K562 (cell line): ENCODE measurements around the gene ISG20L2. TPM values are rescaled to one million over a fixed set of nuclear protein-coding genes. Genes with fewer than 3 reads are reported as not detected.

Experiments
- ASH1L ChIP-seq: fragments of 450-650 bp; IDR thresholded peaks from 2 replicates; pipeline ENCODE4 v1.6.1; 2018; ENCODE audit warnings: borderline replicate concordance, mild to moderate bottlenecking, low read depth; ENCODE audit not compliant: partially characterized antibody
- CCAR2 ChIP-seq: fragments of 200-400 bp; formaldehyde crosslinking; IDR thresholded peaks from 2 replicates; pipeline ENCODE4 v1.6.1; 2017; ENCODE audit warnings: mild to moderate bottlenecking, low read depth, low read length
- ILK ChIP-seq: fragments of 450-650 bp; IDR thresholded peaks from 2 replicates; pipeline ENCODE4 v1.6.1; 2016; ENCODE audit warnings: missing genetic modification characterization, low read depth, mild to moderate bottlenecking, missing compliant biosample characterization, moderate library complexity, borderline replicate concordance
- KDM2B ChIP-seq: fragments of 250-450 bp; sonication (Bioruptor Pico); IDR thresholded peaks from 2 replicates; pipeline ENCODE4 v1.8.0; 2021; ENCODE audit warnings: mild to moderate bottlenecking, moderate library complexity
- L3MBTL2 ChIP-seq: fragments of 450-650 bp; IDR thresholded peaks from 2 replicates; pipeline ENCODE4 v1.6.1; 2016; ENCODE audit warnings: mild to moderate bottlenecking, moderate library complexity
- NCOA4 ChIP-seq: fragments of 450-650 bp; IDR thresholded peaks from 2 replicates; pipeline ENCODE4 v1.6.1; 2018; ENCODE audit warnings: mild to moderate bottlenecking; ENCODE audit not compliant: partially characterized antibody
- NCOA6 ChIP-seq: fragments of 450-650 bp; IDR thresholded peaks from 2 replicates; pipeline ENCODE4 v1.6.1; 2017; ENCODE audit warnings: mild to moderate bottlenecking
- RBM17 ChIP-seq: fragments of 200-400 bp; formaldehyde crosslinking; IDR thresholded peaks from 2 replicates; pipeline ENCODE4 v1.6.1; 2017; ENCODE audit warnings: low read depth, mild to moderate bottlenecking, low read length, borderline replicate concordance
- SLC30A9 ChIP-seq: fragments of 250-450 bp; sonication (Bioruptor Pico); IDR thresholded peaks from 2 replicates; pipeline ENCODE4 v1.8.0; 2022; ENCODE audit warnings: mild to moderate bottlenecking, moderate library complexity
- SNRNP70 ChIP-seq: fragments of 200-400 bp; formaldehyde crosslinking; optimal IDR thresholded peaks from 2 replicates; pipeline ENCODE3; 2017; ENCODE audit warnings: low read depth, low read length
- YBX1 ChIP-seq: fragments of 450-650 bp; IDR thresholded peaks from 2 replicates; pipeline ENCODE4 v1.7.1; 2016; ENCODE audit warnings: mild to moderate bottlenecking
- ZNF140 ChIP-seq: fragments of 250-450 bp; sonication (Bioruptor Pico); IDR thresholded peaks from 2 replicates; pipeline ENCODE4 v1.8.0; 2021; ENCODE audit warnings: moderate library complexity, mild to moderate bottlenecking, inconsistent platforms
- ZNF232 ChIP-seq: sonication (generic); formaldehyde crosslinking; IDR thresholded peaks from 2 replicates; pipeline ENCODE4 v1.8.0; 2022; ENCODE audit warnings: mild to moderate bottlenecking, missing genetic modification reagents
- ZNF253 ChIP-seq: fragments of 250-450 bp; sonication (Bioruptor Pico); conservative IDR thresholded peaks from 2 replicates; pipeline ENCODE4 v1.6.1; 2021; ENCODE audit warnings: mild to moderate bottlenecking
- polyA plus RNA-seq, 8 experiments: library from polyadenylated mRNA; depleted of rRNA in 4 of 8; stranded (reverse) in 5 of 8; unstranded in 3 of 8; fragments of >200 nt; fragmentation: Nextera tagmentation in 2 of 8; fragmentation: Illumina TruSeq in 1 of 8; extraction: Ambion mirVana in 2 of 8; extraction: Trizol in 1 of 8; gene quantifications; 2 replicates each; pipeline versions ENCODE4 v1.2.1 to v1.2.3, GENCODE V29; 2011 to 2014; ENCODE audit warnings: inconsistent platforms in 1 of 8, missing spikeins in 1 of 8
- total RNA-seq, 7 experiments: library from RNA; depleted of rRNA in 6 of 7; stranded (reverse); fragments of >200 nt in 6 of 7; fragmentation: Illumina TruSeq in 2 of 7; extraction: Trizol in 2 of 7; gene quantifications; 2 replicates each; pipeline versions ENCODE4 v1.2.1 to v1.2.3, GENCODE V29; 2011 to 2021; ENCODE audit warnings: low replicate concordance in 1 of 7
- TF ChIP-seq, protein P1 (sequence below): fragments of 200-600 bp; sonication (generic); IDR thresholded peaks from one replicate; pipeline ENCODE4 v1.6.1; 2012; ENCODE audit warnings: mild to moderate bottlenecking, low read depth, low read length, inconsistent platforms
- TF ChIP-seq, protein P2 (sequence below): fragments of 450-650 bp; formaldehyde crosslinking; IDR thresholded peaks from 2 replicates; pipeline ENCODE4 v1.4.0; 2020; ENCODE audit warnings: mild to moderate bottlenecking, mixed read lengths

The ISG20L2 gene
- total and polyA plus RNA-seq, 9 of the 15 experiments (the other 6 are each of a cell fraction or from before 2014, with no cell fraction given): 21.3 to 130 (median 50.3) TPM

DNA sequence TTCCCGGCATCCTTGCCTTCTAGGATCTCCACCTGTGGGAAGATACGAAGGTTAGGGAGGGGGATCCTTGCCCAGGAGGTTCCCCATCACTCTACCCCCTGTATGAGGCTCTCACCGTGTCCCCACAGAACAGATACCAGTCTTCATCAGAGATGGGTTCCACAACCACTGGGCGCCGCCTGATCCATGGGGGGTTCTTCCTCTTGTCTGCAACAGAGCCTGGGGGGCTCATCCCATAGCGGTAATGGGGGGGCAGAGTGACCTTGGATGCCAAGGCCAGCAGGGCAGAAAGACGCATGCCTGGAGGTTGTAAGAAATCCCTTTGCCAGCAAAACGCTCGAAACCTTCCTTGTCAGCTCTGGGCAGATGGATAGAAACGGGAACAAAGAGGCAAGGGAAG is 9.8 kb upstream of the ISG20L2 start (continued):
- TF ChIP-seq, protein P1, sequence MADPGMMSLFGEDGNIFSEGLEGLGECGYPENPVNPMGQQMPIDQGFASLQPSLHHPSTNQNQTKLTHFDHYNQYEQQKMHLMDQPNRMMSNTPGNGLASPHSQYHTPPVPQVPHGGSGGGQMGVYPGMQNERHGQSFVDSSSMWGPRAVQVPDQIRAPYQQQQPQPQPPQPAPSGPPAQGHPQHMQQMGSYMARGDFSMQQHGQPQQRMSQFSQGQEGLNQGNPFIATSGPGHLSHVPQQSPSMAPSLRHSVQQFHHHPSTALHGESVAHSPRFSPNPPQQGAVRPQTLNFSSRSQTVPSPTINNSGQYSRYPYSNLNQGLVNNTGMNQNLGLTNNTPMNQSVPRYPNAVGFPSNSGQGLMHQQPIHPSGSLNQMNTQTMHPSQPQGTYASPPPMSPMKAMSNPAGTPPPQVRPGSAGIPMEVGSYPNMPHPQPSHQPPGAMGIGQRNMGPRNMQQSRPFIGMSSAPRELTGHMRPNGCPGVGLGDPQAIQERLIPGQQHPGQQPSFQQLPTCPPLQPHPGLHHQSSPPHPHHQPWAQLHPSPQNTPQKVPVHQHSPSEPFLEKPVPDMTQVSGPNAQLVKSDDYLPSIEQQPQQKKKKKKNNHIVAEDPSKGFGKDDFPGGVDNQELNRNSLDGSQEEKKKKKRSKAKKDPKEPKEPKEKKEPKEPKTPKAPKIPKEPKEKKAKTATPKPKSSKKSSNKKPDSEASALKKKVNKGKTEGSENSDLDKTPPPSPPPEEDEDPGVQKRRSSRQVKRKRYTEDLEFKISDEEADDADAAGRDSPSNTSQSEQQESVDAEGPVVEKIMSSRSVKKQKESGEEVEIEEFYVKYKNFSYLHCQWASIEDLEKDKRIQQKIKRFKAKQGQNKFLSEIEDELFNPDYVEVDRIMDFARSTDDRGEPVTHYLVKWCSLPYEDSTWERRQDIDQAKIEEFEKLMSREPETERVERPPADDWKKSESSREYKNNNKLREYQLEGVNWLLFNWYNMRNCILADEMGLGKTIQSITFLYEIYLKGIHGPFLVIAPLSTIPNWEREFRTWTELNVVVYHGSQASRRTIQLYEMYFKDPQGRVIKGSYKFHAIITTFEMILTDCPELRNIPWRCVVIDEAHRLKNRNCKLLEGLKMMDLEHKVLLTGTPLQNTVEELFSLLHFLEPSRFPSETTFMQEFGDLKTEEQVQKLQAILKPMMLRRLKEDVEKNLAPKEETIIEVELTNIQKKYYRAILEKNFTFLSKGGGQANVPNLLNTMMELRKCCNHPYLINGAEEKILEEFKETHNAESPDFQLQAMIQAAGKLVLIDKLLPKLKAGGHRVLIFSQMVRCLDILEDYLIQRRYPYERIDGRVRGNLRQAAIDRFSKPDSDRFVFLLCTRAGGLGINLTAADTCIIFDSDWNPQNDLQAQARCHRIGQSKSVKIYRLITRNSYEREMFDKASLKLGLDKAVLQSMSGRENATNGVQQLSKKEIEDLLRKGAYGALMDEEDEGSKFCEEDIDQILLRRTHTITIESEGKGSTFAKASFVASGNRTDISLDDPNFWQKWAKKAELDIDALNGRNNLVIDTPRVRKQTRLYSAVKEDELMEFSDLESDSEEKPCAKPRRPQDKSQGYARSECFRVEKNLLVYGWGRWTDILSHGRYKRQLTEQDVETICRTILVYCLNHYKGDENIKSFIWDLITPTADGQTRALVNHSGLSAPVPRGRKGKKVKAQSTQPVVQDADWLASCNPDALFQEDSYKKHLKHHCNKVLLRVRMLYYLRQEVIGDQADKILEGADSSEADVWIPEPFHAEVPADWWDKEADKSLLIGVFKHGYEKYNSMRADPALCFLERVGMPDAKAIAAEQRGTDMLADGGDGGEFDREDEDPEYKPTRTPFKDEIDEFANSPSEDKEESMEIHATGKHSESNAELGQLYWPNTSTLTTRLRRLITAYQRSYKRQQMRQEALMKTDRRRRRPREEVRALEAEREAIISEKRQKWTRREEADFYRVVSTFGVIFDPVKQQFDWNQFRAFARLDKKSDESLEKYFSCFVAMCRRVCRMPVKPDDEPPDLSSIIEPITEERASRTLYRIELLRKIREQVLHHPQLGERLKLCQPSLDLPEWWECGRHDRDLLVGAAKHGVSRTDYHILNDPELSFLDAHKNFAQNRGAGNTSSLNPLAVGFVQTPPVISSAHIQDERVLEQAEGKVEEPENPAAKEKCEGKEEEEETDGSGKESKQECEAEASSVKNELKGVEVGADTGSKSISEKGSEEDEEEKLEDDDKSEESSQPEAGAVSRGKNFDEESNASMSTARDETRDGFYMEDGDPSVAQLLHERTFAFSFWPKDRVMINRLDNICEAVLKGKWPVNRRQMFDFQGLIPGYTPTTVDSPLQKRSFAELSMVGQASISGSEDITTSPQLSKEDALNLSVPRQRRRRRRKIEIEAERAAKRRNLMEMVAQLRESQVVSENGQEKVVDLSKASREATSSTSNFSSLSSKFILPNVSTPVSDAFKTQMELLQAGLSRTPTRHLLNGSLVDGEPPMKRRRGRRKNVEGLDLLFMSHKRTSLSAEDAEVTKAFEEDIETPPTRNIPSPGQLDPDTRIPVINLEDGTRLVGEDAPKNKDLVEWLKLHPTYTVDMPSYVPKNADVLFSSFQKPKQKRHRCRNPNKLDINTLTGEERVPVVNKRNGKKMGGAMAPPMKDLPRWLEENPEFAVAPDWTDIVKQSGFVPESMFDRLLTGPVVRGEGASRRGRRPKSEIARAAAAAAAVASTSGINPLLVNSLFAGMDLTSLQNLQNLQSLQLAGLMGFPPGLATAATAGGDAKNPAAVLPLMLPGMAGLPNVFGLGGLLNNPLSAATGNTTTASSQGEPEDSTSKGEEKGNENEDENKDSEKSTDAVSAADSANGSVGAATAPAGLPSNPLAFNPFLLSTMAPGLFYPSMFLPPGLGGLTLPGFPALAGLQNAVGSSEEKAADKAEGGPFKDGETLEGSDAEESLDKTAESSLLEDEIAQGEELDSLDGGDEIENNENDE: no peak
- TF ChIP-seq ZNF232 (no peak), ZNF140 (CRISPR knock-in tag) (no peak), L3MBTL2 (no peak), ILK (tag) (no peak), YBX1 (no peak), ZNF253 (CRISPR knock-in tag) (no peak), RBM17 (no peak), KDM2B (CRISPR knock-in tag) (no peak), ASH1L (no peak), NCOA4 (no peak), SNRNP70 (no peak), NCOA6 (no peak), CCAR2 (no peak), SLC30A9 (CRISPR knock-in tag) (no peak)
- TF ChIP-seq, protein P2, sequence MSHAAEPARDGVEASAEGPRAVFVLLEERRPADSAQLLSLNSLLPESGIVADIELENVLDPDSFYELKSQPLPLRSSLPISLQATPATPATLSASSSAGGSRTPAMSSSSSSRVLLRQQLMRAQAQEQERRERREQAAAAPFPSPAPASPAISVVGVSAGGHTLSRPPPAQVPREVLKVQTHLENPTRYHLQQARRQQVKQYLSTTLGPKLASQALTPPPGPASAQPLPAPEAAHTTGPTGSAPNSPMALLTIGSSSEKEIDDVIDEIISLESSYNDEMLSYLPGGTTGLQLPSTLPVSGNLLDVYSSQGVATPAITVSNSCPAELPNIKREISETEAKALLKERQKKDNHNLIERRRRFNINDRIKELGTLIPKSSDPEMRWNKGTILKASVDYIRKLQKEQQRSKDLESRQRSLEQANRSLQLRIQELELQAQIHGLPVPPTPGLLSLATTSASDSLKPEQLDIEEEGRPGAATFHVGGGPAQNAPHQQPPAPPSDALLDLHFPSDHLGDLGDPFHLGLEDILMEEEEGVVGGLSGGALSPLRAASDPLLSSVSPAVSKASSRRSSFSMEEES (CRISPR knock-in tag): no peak
